Jurkat, Clone E6-1 (cell line): ENCODE measurements around the gene RHAG.

ENCODE experiments used
- DNase-seq: peaks from one replicate; pipeline ENCODE4 v3.0.0-alpha.2; 2011; ENCODE audit warnings: low read depth, low spot score
- H3K4me3 ChIP-seq: 2 replicates; pipeline ENCODE4 v1.5.1; 2011; ENCODE audit warnings: mild to moderate bottlenecking, low read length, control low read depth, moderate library complexity

Gene RHAG

GRCh38 chr6:49579649-49580048 is 57.0 kb downstream of the RHAG start:
- no peak for DNase-seq
- H3K4me3 ChIP-seq, result no peak overlapping the region

- no peak overlapping the region for H3K4me3 ChIP-seq
- DNase-seq, result no peak
These were observed 60.0 kb downstream of the RHAG start for GRCh38 chr6:49576618-49577017.

GRCh38 chr6:49570474-49571079 is 66.1 kb downstream of the RHAG start:
- DNase-seq, result no peak
- no peak overlapping the region for H3K4me3 ChIP-seq

DNA sequence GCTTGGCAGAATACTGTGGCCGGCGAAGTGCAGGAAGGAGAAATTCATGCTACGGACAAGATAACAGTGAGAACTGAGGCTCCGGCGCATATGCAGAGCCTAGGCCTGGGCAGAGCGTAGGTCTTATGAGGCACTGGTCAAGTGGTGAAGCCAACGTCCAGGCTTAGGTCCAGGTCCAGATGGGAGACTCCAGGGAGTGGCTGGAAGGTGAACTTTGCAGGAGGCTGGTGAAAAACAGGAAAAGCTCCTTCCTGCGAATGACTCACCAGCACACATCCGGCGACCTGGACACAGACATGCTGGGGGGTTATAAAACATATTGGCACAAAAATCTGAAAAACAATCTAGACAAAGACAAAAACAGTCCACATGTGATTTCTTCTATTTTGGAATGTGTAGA is 70.8 kb downstream of the RHAG start:
- H3K4me3 ChIP-seq, result no peak overlapping the region
- DNase-seq, result no peak

GRCh38 chr6:49565261-49565660 is 71.4 kb downstream of the RHAG start:
- no peak overlapping the region for H3K4me3 ChIP-seq
- no peak for DNase-seq

- DNase-seq, result no peak
These were observed 72.1 kb downstream of the RHAG start for GRCh38 chr6:49564552-49564951.

GRCh38 chr6:49563006-49563886 is 73.4 kb downstream of the RHAG start:
- DNase-seq, result no peak
- H3K4me3 ChIP-seq, result no peak overlapping the region

More at GRCh38 chr6:49564552-49564951, 72.1 kb downstream of the RHAG start:
- H3K4me3 ChIP-seq, result no peak overlapping the region

DNA sequence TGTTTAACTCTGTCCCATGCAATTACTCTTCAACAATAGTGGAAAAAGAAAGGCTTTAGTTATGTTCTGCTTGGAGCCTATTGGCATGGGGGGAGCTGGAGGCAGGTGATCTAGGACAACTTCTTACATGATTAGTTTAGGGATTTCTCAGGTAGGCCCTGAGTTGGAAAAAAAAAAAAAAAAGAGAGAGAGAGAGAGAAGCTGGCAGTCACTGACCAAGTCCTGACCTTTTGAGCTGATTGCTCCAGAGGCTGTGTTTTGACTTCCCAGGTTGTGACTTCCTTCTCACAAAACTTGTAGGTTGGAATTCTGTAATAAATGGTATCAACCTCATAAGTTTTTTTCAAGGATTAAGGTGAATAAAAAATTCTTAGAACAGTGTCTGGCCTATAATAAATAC is 78.4 kb downstream of the RHAG start:
- H3K4me3 ChIP-seq, result no peak overlapping the region
- no peak for DNase-seq

GRCh38 chr6:49557177-49557576 is 79.5 kb downstream of the RHAG start:
- H3K4me3 ChIP-seq, result no peak overlapping the region
- no peak for DNase-seq

DNA sequence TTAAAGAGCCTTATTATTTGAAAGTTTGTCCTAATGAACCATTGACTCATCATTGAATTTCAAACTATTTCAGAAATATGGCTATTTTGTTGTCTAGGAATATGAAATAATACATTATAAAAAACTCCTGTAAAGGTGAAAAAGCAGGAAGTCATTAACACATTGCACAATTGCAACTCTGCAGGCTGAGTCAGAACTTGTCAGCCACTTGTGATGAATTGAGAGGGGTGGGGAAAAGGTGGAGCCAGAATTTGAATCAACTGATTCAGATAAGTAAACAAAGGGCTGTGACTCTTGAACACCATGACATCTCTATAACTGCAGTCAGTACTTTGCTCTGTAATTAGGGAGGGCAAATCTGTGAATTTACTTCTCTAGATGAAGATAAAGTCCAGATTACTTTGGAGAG is 80.2 kb downstream of the RHAG start:
- H3K4me3 ChIP-seq, result no peak overlapping the region
- no peak for DNase-seq

DNA sequence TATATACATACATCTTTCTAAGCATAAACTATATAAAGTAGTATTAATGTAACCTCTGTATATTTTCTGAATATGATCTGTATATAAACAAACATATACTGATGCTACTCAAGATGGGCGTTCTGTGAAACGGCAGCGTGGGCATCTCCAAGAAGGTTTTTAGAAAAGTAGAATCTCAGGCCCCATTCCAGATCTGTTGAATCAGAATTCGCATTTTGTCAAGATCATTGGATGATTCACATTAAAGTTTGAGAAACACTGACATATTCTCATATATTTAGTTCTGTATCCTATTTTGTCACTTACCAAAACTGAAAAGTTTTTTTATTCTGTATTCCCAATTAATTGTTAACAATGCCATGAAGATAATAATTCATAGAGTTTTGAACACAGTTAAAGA is 80.7 kb downstream of the RHAG start:
- H3K4me3 ChIP-seq, result no peak overlapping the region

More for the DNA sequence above, 80.7 kb downstream of the RHAG start:
- DNase-seq, result no peak
